Measurements from ENCODE around the gene STEAP1. TPM values are rescaled to one million over a fixed set of nuclear protein-coding genes. Genes with fewer than 3 reads are reported as not detected.

STEAP1 gene
- total RNA-seq, 6 donors from 2014 or later, result 1.4 to 15.3 (median 4.8) TPM

GRCh38 chr7:90187507-90188050, 33.3 kb downstream of the STEAP1 start:
- no peaks in the 10 kb centered on the region for H3K36me3 ChIP-seq
- H3K27ac ChIP-seq, result no peak overlapping the region
- H3K4me3 ChIP-seq, result no peak overlapping the region
- no peaks in the 10 kb centered on the region for H3K4me1 ChIP-seq
- H3K27me3 ChIP-seq, result no peaks in the 10 kb centered on the region
- DNase-seq (no peak), ATAC-seq (ENCODE audit: low FRiP score in 2 of 2) (no peak)
- TF ChIP-seq POLR2A (IDR thresholded peaks at IDR 0.05) (no peak), EP300 (IDR thresholded peaks at IDR 0.05) (no peak), POLR2AphosphoS5 (IDR thresholded peaks at IDR 0.05) (no peak), CTCF (IDR thresholded peaks at IDR 0.05) (no peak)
- H3K9me3 ChIP-seq, result no peaks in the 10 kb centered on the region

- DNase-seq (no peak), ATAC-seq (ENCODE audit: low FRiP score in 2 of 2) (no peak)
- WGBS, 2 donors, result 30 to 31% methylated on average over 2 of the region's 2 CpGs
- Histone ChIP-seq H3K36me3 (no peaks in the 10 kb centered on the region), H3K4me1 (no peaks in the 10 kb centered on the region), H3K27me3 (no peaks in the 10 kb centered on the region), H3K27ac (no peak overlapping the region), H3K4me3 (no peak overlapping the region), H3K9me3 (no peaks in the 10 kb centered on the region)
- TF ChIP-seq POLR2A (IDR thresholded peaks at IDR 0.05) (no peak), POLR2AphosphoS5 (IDR thresholded peaks at IDR 0.05) (no peak), CTCF (IDR thresholded peaks at IDR 0.05) (no peak), EP300 (IDR thresholded peaks at IDR 0.05) (no peak)
These were observed 34.0 kb downstream of the STEAP1 start for GRCh38 chr7:90188281-90188680.

GRCh38 chr7:90190995-90191394, 36.7 kb downstream of the STEAP1 start:
- no peak overlapping the region for H3K4me3 ChIP-seq
- TF ChIP-seq POLR2AphosphoS5 (IDR thresholded peaks at IDR 0.05) (no peak), CTCF (IDR thresholded peaks at IDR 0.05) (no peak)

GRCh38 chr7:90191648-90192047, 37.4 kb downstream of the STEAP1 start:
- Histone ChIP-seq H3K27ac (no peak overlapping the region), H3K9me3 (no peaks in the 10 kb centered on the region), H3K4me1 (no peaks in the 10 kb centered on the region), H3K4me3 (no peak overlapping the region), H3K36me3 (no peaks in the 10 kb centered on the region), H3K27me3 (no peaks in the 10 kb centered on the region)
- DNase-seq, result no peak
- no peak for ATAC-seq (ENCODE audit: low FRiP score in 2 of 2)
- WGBS, 2 donors, result 78 to 79% methylated on average over 1 of the region's 1 CpG
- TF ChIP-seq POLR2AphosphoS5 (IDR thresholded peaks at IDR 0.05) (no peak), CTCF (IDR thresholded peaks at IDR 0.05) (no peak), POLR2A (IDR thresholded peaks at IDR 0.05) (no peak), EP300 (IDR thresholded peaks at IDR 0.05) (no peak)

More at GRCh38 chr7:90190995-90191394, 36.7 kb downstream of the STEAP1 start:
- Histone ChIP-seq H3K9me3 (no peaks in the 10 kb centered on the region), H3K36me3 (no peaks in the 10 kb centered on the region), H3K27ac (no peak overlapping the region), H3K27me3 (no peaks in the 10 kb centered on the region), H3K4me1 (no peaks in the 10 kb centered on the region)
- DNase-seq (no peak), ATAC-seq (ENCODE audit: low FRiP score in 2 of 2) (no peak)
